Type B pancreatic cell (in vitro differentiated cells): Measurements from ENCODE around the gene CDH19. TPM values are rescaled to one million over a fixed set of nuclear protein-coding genes. Genes with fewer than 3 reads are reported as not detected.

Experiments
- DNase-seq: peaks from one replicate; pipeline ENCODE4 v3.0.0; 2021; ENCODE audit warnings: mixed read lengths; ENCODE audit not compliant: unreplicated experiment; ENCODE audit errors: extremely low spot score
- H3K27ac Mint-ChIP-seq: 2 replicates; pipeline ENCODE4 v1.8.0; 2021; ENCODE audit warnings: mild to moderate bottlenecking, mixed read lengths
- H3K27me3 Mint-ChIP-seq: 2 replicates; pipeline ENCODE4 v1.8.0; 2021; ENCODE audit warnings: mixed read lengths
- H3K36me3 Mint-ChIP-seq: 2 replicates; pipeline ENCODE4 v1.8.0; 2021; ENCODE audit warnings: mixed read lengths
- H3K4me1 Mint-ChIP-seq: one replicate; pipeline ENCODE4 v1.8.0; 2021; ENCODE audit warnings: mixed read lengths; ENCODE audit not compliant: unreplicated experiment
- H3K4me3 Mint-ChIP-seq: 2 replicates; pipeline ENCODE4 v1.8.0; 2021; ENCODE audit warnings: mild to moderate bottlenecking, mixed read lengths
- H3K9me3 Mint-ChIP-seq: 2 replicates; pipeline ENCODE4 v1.8.0; 2021; ENCODE audit warnings: mixed read lengths
- CTCF ChIP-seq: fragments of 200-600 bp; sonication (generic); conservative IDR thresholded peaks from 2 replicates; pipeline ENCODE4 v1.5.0; 2021; ENCODE audit warnings: antibody characterized with exemption, mild to moderate bottlenecking
- total RNA-seq: library from RNA; stranded (reverse); gene quantifications from 2 replicates; pipeline ENCODE4 v1.2.1, GENCODE V29; 2021; ENCODE audit warnings: low replicate concordance

Gene CDH19
- total RNA-seq, 1 donor from 2014 or later: 0.36 TPM

DNA sequence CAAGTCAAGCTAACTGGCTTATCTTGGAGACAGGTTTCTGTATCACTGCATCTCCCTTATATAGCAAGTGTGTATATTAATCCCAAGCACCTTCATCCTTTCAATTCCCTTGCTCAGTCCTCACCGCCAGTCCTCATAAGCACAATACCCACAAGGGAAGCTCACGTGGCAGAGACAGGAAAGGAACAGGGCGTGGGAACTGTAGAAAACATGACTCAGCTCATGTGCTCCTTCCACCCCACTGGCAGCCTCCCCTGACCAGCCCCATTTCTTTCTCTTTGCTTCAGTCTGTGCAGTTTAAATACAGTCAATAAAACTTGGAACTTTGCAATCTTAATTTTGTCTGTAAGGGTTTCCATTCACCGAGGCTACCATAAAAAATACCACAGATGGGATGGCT, 36.5 kb upstream of the CDH19 start:
- H3K27me3 Mint-ChIP-seq: no peaks in the 10 kb centered on the region
- no peaks in the 10 kb centered on the region for H3K4me1 Mint-ChIP-seq
- no peak for DNase-seq
- H3K36me3 Mint-ChIP-seq: no peaks in the 10 kb centered on the region
- H3K27ac Mint-ChIP-seq: no peak overlapping the region
- no peak for TF ChIP-seq CTCF
- H3K4me3 Mint-ChIP-seq: no peak overlapping the region
- no peaks in the 10 kb centered on the region for H3K9me3 Mint-ChIP-seq

GRCh38 chr18:66638856-66639629, 35.2 kb upstream of the CDH19 start:
- H3K27ac Mint-ChIP-seq: no peak overlapping the region
- DNase-seq: no peak
- H3K9me3 Mint-ChIP-seq: no peaks in the 10 kb centered on the region
- TF ChIP-seq CTCF: no peak
- no peaks in the 10 kb centered on the region for H3K36me3 Mint-ChIP-seq
- no peaks in the 10 kb centered on the region for H3K4me1 Mint-ChIP-seq
- H3K27me3 Mint-ChIP-seq: no peaks in the 10 kb centered on the region
- no peak overlapping the region for H3K4me3 Mint-ChIP-seq

DNA sequence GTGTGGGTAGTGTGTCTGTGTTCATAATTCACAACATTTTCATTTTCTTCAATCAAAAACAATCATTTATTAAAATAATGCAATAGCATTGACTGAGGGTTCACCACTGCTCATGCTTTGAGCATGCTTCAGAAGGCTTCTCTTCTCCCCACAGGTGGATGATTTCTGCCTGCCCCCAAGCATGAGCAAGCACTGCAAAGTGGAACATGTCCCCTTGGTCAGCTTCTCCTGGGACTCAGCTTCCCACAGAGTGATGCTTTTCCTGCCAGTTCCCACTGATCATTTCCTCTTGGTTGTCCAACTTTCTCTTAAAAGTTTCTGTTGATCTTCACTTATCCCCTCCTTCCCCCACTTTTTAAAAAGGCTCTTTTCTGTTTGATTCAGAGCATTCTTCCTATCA, 31.5 kb upstream of the CDH19 start:
- Mint-ChIP-seq H3K27me3 (no peaks in the 10 kb centered on the region), H3K4me1 (no peaks in the 10 kb centered on the region), H3K27ac (no peak overlapping the region), H3K36me3 (no peaks in the 10 kb centered on the region), H3K9me3 (no peaks in the 10 kb centered on the region), H3K4me3 (no peak overlapping the region)
- no peak for TF ChIP-seq CTCF
- DNase-seq: no peak

DNA sequence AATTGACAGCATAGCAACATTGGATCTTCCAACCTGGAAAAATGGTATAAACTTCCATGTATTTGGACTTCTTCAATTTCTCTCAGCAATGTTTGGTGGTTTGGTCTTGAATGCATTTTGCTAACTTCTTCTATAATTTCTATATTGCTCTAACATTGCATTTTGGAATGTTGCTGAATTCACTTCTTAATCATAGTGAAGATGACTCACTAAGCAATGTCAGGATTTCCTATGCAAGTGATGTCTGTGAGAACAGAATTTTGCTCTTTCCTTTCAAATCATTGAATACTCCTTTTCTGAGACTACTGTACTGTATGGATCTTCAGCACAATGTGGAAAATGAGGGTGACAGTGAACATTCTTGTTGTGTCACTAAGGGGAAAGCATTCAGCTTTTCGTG, 28.9 kb upstream of the CDH19 start:
- Mint-ChIP-seq H3K27ac (no peak overlapping the region), H3K36me3 (no peaks in the 10 kb centered on the region), H3K4me1 (no peaks in the 10 kb centered on the region), H3K27me3 (no peaks in the 10 kb centered on the region), H3K9me3 (no peaks in the 10 kb centered on the region), H3K4me3 (no peak overlapping the region)
- no peak for DNase-seq
- TF ChIP-seq CTCF: no peak

GRCh38 chr18:66630831-66631230, 26.9 kb upstream of the CDH19 start:
- DNase-seq: no peak
- H3K4me1 Mint-ChIP-seq: no peaks in the 10 kb centered on the region
- H3K9me3 Mint-ChIP-seq: no peaks in the 10 kb centered on the region
- no peak for TF ChIP-seq CTCF
- H3K4me3 Mint-ChIP-seq: no peak overlapping the region
- no peaks in the 10 kb centered on the region for H3K36me3 Mint-ChIP-seq
- no peak overlapping the region for H3K27ac Mint-ChIP-seq
- H3K27me3 Mint-ChIP-seq: no peaks in the 10 kb centered on the region

GRCh38 chr18:66623821-66624220, 19.9 kb upstream of the CDH19 start:
- no peak for TF ChIP-seq CTCF

More at GRCh38 chr18:66623821-66624220, 19.9 kb upstream of the CDH19 start:
- no peak for DNase-seq
- Mint-ChIP-seq H3K27ac (no peak overlapping the region), H3K4me1 (no peaks in the 10 kb centered on the region), H3K4me3 (no peak overlapping the region), H3K36me3 (no peaks in the 10 kb centered on the region), H3K27me3 (no peaks in the 10 kb centered on the region), H3K9me3 (no peaks in the 10 kb centered on the region)
